B cell (primary cell): ENCODE data around the gene UBXN2A.

Source experiments
- EZH2 ChIP-seq: IDR thresholded peaks from 2 replicates; pipeline ENCODE4 v1.6.1; 2012; ENCODE audit warnings: borderline replicate concordance, low read depth, mild to moderate bottlenecking, moderate library complexity, low read length; ENCODE audit not compliant: insufficient read depth, poor library complexity, severe bottlenecking
- TF ChIP-seq, protein P1 (sequence below): fragments of 200-600 bp; IDR thresholded peaks from one replicate; pipeline ENCODE4 v1.8.0; 2022; ENCODE audit warnings: antibody characterized with exemption, mild to moderate bottlenecking

DNA sequence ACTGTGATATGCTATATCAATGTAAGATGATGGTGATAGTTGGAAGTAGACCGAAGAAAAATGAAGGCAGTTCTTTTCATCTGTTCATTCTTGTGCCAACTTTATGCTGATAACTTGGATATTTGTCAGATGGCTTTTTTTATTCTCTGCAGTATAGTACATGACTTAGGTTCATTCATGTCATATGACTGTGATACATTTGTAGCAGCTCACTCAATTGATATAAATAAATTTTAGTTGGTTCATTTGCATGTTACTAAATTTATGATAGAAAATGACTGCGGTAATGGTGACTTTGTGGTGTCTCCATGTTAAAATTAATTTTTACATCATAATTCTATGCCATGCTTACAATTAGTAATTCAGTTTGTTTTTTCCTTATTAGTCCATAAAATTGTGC lies 7.1 kb downstream of the UBXN2A start:
- TF ChIP-seq, protein P1, sequence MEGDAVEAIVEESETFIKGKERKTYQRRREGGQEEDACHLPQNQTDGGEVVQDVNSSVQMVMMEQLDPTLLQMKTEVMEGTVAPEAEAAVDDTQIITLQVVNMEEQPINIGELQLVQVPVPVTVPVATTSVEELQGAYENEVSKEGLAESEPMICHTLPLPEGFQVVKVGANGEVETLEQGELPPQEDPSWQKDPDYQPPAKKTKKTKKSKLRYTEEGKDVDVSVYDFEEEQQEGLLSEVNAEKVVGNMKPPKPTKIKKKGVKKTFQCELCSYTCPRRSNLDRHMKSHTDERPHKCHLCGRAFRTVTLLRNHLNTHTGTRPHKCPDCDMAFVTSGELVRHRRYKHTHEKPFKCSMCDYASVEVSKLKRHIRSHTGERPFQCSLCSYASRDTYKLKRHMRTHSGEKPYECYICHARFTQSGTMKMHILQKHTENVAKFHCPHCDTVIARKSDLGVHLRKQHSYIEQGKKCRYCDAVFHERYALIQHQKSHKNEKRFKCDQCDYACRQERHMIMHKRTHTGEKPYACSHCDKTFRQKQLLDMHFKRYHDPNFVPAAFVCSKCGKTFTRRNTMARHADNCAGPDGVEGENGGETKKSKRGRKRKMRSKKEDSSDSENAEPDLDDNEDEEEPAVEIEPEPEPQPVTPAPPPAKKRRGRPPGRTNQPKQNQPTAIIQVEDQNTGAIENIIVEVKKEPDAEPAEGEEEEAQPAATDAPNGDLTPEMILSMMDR, result no peak
- TF ChIP-seq EZH2, result no peak
